Osteocyte (in vitro differentiated cells): ENCODE measurements around the gene ZFAND5. TPM values are rescaled to one million over a fixed set of nuclear protein-coding genes. Genes with fewer than 3 reads are reported as not detected.

Source experiments
- DNase-seq: peaks from one replicate; pipeline ENCODE4 v3.0.0; 2021; ENCODE audit warnings: mixed read lengths; ENCODE audit not compliant: unreplicated experiment; ENCODE audit errors: extremely low spot score
- H3K27ac Mint-ChIP-seq: one replicate; pipeline ENCODE4 v1.8.0; 2021; ENCODE audit warnings: mild to moderate bottlenecking, mixed read lengths; ENCODE audit not compliant: unreplicated experiment
- H3K27me3 Mint-ChIP-seq: one replicate; pipeline ENCODE4 v1.8.0; 2021; ENCODE audit warnings: mixed read lengths; ENCODE audit not compliant: unreplicated experiment
- H3K36me3 Mint-ChIP-seq: one replicate; pipeline ENCODE4 v1.8.0; 2021; ENCODE audit warnings: mixed read lengths; ENCODE audit not compliant: unreplicated experiment
- H3K4me1 Mint-ChIP-seq: one replicate; pipeline ENCODE4 v1.8.0; 2021; ENCODE audit warnings: mixed read lengths; ENCODE audit not compliant: unreplicated experiment
- H3K4me3 Mint-ChIP-seq: one replicate; pipeline ENCODE4 v1.8.0; 2021; ENCODE audit warnings: mild to moderate bottlenecking, moderate library complexity, mixed read lengths; ENCODE audit not compliant: unreplicated experiment
- H3K9me3 Mint-ChIP-seq: one replicate; pipeline ENCODE4 v1.8.0; 2021; ENCODE audit warnings: mixed read lengths; ENCODE audit not compliant: unreplicated experiment
- total RNA-seq: library from RNA; stranded (reverse); gene quantifications from 2 replicates; pipeline ENCODE4 v1.2.1, GENCODE V29; 2021
- TF ChIP-seq, protein P1 (sequence below): fragments of 200-600 bp; sonication (generic); IDR thresholded peaks from 2 replicates; pipeline ENCODE4 v1.5.0; 2021; ENCODE audit warnings: antibody characterized with exemption, mild to moderate bottlenecking, moderate library complexity

ZFAND5 gene
- total RNA-seq, 1 donor from 2014 or later = 233 TPM

DNA sequence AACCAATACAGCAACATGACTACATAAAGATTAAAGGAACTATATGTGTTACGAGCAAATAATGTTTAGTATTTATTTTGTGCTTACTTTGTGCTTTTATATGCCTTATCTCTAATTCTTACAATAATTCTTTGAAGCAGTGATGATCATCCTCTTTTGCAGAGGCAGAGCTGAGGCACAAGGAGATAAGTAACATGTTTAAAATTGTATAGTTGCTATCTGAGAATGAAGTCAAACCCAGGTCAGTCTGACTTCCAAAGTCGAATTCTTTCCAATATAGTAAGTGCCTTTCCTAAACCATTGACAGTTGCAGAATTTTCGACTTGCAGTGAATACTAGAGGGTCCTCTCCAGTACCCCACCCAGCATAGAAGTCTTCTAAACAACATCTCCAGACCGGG lies 12.0 kb upstream of the ZFAND5 start:
- peaks cover 3% of the 10 kb centered on the region for H3K4me1 Mint-ChIP-seq
- H3K27ac Mint-ChIP-seq = no peak overlapping the region
- no peaks in the 10 kb centered on the region for H3K36me3 Mint-ChIP-seq
- no peaks in the 10 kb centered on the region for H3K9me3 Mint-ChIP-seq
- TF ChIP-seq, protein P1, sequence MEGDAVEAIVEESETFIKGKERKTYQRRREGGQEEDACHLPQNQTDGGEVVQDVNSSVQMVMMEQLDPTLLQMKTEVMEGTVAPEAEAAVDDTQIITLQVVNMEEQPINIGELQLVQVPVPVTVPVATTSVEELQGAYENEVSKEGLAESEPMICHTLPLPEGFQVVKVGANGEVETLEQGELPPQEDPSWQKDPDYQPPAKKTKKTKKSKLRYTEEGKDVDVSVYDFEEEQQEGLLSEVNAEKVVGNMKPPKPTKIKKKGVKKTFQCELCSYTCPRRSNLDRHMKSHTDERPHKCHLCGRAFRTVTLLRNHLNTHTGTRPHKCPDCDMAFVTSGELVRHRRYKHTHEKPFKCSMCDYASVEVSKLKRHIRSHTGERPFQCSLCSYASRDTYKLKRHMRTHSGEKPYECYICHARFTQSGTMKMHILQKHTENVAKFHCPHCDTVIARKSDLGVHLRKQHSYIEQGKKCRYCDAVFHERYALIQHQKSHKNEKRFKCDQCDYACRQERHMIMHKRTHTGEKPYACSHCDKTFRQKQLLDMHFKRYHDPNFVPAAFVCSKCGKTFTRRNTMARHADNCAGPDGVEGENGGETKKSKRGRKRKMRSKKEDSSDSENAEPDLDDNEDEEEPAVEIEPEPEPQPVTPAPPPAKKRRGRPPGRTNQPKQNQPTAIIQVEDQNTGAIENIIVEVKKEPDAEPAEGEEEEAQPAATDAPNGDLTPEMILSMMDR = no peak
- H3K4me3 Mint-ChIP-seq = no peak overlapping the region
- no peak for DNase-seq
- H3K27me3 Mint-ChIP-seq = no peaks in the 10 kb centered on the region

DNA sequence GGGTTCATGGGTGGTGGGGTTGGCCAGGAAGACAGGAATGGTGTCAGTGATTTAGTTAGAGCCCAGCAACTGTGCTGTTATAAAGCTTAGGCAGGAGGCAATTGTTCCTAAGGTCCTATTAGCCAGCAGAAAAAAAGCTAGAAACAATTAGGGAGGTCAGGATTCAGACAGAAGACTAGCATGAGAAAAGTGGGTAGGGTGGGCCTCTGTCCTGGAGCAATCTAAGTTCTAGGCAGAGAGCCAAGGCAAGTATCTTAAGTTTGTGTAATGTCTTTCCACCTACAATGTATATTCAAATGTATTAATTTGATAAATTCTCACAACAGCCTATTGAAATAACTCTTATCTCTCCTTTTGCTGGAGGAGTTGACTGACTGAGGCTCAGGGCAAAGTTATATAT lies 6.1 kb upstream of the ZFAND5 start:
- peak overlapping the region; percentile 80 for H3K27ac Mint-ChIP-seq
- H3K27me3 Mint-ChIP-seq = no peaks in the 10 kb centered on the region

DNA sequence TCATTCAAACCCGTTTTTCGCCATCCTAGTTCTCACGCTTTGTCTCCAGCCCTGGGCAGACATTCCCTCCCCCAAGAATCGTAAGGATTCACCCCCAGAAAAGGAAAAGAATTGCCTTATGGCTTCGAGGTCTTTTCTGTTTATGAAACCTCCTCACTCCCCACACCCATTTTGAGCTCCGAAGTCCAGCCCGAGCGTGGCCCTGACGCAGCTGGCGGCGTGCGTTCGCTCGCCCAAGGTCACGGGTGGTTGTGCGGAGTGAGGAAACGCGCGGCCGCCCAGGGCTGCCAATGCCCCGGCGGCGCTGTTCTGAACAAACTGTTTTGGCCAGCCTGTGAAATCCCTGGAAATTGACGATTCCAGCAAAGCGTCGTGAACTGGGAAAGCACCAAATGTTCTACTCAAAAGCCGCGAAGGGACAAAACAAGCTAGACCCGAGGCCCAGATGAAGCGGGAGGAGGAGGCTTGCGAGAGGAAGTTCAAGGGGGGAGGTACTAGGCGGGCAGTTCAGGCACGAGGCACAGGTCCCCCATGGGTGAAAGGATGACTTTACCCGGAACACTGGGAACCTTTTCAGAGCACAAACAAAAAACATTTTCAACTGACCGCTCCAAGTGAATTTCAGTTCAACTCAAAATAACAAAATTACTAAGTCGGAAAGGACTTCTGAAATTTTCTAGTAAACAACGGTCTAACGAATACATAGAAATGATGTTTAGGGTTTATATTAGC lies 683 bp upstream of the ZFAND5 start:
- peak; percentile 92 for DNase-seq
- peaks cover 24% of the 10 kb centered on the region for H3K4me1 Mint-ChIP-seq

More for the DNA sequence above, 6.1 kb upstream of the ZFAND5 start:
- Mint-ChIP-seq H3K4me1 (peaks cover 8% of the 10 kb centered on the region), H3K4me3 (no peak overlapping the region), H3K9me3 (no peaks in the 10 kb centered on the region), H3K36me3 (no peaks in the 10 kb centered on the region)
- TF ChIP-seq, protein P1 = no peak
- DNase-seq = no peak

DNA sequence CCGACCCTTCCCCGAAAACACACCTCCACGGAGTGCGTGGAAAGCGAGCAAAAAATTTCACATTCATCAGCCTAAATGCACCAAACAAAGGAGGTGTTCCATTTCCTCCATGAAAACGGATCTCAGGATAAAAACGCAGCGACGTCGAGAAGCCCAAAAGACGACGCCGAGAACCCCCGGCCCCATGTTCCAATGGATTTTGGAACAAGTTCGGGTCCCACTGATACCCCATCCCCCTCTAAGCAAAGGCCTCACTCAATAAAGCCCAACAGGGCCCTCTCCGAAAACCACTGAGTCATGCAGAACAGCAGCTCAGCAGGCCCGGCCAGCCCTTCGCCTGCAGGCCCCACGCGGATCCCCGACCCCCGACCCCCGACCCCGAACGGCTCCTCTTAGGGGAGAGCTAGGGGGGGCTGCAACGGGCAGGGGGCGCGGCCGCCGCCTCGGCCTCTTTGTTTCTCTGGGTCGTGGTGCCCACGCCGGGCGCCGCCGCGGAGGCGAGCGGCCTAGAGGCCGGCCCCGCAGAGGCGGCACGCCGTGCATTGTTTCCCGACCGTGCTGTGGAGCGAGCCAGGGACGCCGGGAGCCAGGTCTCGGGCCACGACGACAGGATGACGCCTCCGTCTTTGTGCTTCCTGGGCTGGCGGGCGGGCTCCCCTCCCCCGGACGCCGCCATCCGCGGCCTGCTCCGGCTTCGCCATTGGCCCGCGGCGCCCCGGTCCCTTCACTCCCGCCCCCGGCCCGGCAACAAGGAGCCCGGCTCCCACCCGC lies 915 bp downstream of the ZFAND5 start:
- H3K9me3 Mint-ChIP-seq = no peaks in the 10 kb centered on the region
- H3K4me3 Mint-ChIP-seq = peak overlapping the region; percentile 95
- peaks cover 40% of the 10 kb centered on the region for H3K4me1 Mint-ChIP-seq
- H3K27ac Mint-ChIP-seq = peak overlapping the region; percentile 99
- DNase-seq = peak; percentile 85
- TF ChIP-seq, protein P1 = no peak
- no peaks in the 10 kb centered on the region for H3K27me3 Mint-ChIP-seq
- H3K36me3 Mint-ChIP-seq = peaks cover 31% of the 10 kb centered on the region

More for the DNA sequence above, 683 bp upstream of the ZFAND5 start:
- Mint-ChIP-seq H3K27me3 (no peaks in the 10 kb centered on the region), H3K9me3 (no peaks in the 10 kb centered on the region), H3K27ac (peak overlapping the region; percentile 100), H3K36me3 (peaks cover 15% of the 10 kb centered on the region), H3K4me3 (peak overlapping the region; percentile 83)
- TF ChIP-seq, protein P1 = peak; percentile 22

DNA sequence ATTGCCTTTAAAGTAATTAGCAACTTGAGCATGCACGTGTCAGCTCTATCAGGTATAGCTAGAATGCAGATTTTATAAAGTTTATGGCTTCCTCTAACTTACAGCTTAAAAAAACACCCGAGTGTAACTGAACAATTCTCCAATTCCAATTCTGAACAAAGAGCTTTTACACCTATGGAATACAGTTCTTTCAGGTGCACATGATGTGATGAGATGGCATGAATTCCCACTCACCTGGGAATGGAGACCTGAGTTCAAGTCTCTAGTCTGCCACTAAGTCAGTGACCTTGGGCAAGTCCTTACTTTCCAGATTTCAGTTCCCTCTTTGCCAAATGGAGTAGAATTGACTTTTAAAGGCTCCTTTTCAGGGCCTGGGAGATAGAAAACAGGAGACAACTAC lies 1.8 kb downstream of the ZFAND5 start:
- no peaks in the 10 kb centered on the region for H3K27me3 Mint-ChIP-seq

More for the DNA sequence above, 1.8 kb downstream of the ZFAND5 start:
- no peak for DNase-seq
- TF ChIP-seq, protein P1 = no peak
- peak overlapping the region; percentile 99 for H3K27ac Mint-ChIP-seq
- H3K9me3 Mint-ChIP-seq = no peaks in the 10 kb centered on the region
- peak overlapping the region; percentile 95 for H3K4me3 Mint-ChIP-seq
- H3K4me1 Mint-ChIP-seq = peaks cover 47% of the 10 kb centered on the region
- peaks cover 38% of the 10 kb centered on the region for H3K36me3 Mint-ChIP-seq
